HepG2 (cell line): ENCODE results near the gene A3GALT2. TPM values are rescaled to one million over a fixed set of nuclear protein-coding genes. Genes with fewer than 3 reads are reported as not detected.
A peak's percentile ranks its signal among the peaks of the same experiment; 100 is the strongest.

Experiments
- AHR ChIP-seq: IDR thresholded peaks from 2 replicates; pipeline ENCODE4 v1.6.1; 2018; ENCODE audit warnings: missing genetic modification reagents, missing compliant biosample characterization
- ETV6 ChIP-seq: sonication (generic); formaldehyde crosslinking; conservative IDR thresholded peaks from 2 replicates; pipeline ENCODE4 v1.4.0; 2020; ENCODE audit warnings: missing genetic modification reagents
- HDAC2 ChIP-seq: sonication (generic); formaldehyde crosslinking; IDR thresholded peaks from 2 replicates; pipeline ENCODE4 v1.4.0; 2020; ENCODE audit warnings: missing genetic modification reagents
- HES4 ChIP-seq: sonication (generic); formaldehyde crosslinking; IDR thresholded peaks from 2 replicates; pipeline ENCODE4 v1.9.0; 2021; ENCODE audit warnings: mild to moderate bottlenecking, missing genetic modification reagents, borderline replicate concordance
- KDM3A ChIP-seq: IDR thresholded peaks from 2 replicates; pipeline ENCODE4 v1.6.1; 2018; ENCODE audit warnings: low read depth, missing compliant biosample characterization
- KDM6A ChIP-seq: IDR thresholded peaks from 2 replicates; pipeline ENCODE4 v1.6.1; 2016; ENCODE audit warnings: low read depth
- MAFK ChIP-seq, 2 experiments: IDR thresholded peaks in 1 of 2; conservative IDR thresholded peaks in 1 of 2; 2 replicates each; pipeline ENCODE4 v1.6.1; 2011; ENCODE audit warnings: improper control_type of control experiment in 2 of 2, low read length in 2 of 2
- NAIF1 ChIP-seq: sonication (generic); formaldehyde crosslinking; IDR thresholded peaks from 2 replicates; pipeline ENCODE4 v1.5.0; 2020; ENCODE audit warnings: mild to moderate bottlenecking, missing genetic modification reagents, borderline replicate concordance
- NFYC ChIP-seq: IDR thresholded peaks from 2 replicates; pipeline ENCODE4 v1.6.1; 2016; ENCODE audit warnings: missing genetic modification reagents, missing compliant biosample characterization
- NR2F2 ChIP-seq: IDR thresholded peaks from 2 replicates; pipeline ENCODE4 v1.6.1; 2012; ENCODE audit warnings: low read depth, inconsistent platforms, borderline replicate concordance
- NR3C1 ChIP-seq: sonication (generic); formaldehyde crosslinking; IDR thresholded peaks from 2 replicates; pipeline ENCODE4 v1.4.0; 2020; ENCODE audit warnings: missing genetic modification reagents
- PCBP2 ChIP-seq: fragments of 200-400 bp; formaldehyde crosslinking; optimal IDR thresholded peaks from 2 replicates; pipeline ENCODE3; 2018; ENCODE audit warnings: low read length, low read depth; ENCODE audit not compliant: poor library complexity, severe bottlenecking
- PHF8 ChIP-seq: sonication (generic); formaldehyde crosslinking; IDR thresholded peaks from 2 replicates; pipeline ENCODE4 v1.5.0; 2020; ENCODE audit warnings: missing genetic modification reagents
- SOX5 ChIP-seq: IDR thresholded peaks from 2 replicates; pipeline ENCODE4 v1.6.1; 2016; ENCODE audit warnings: borderline replicate concordance
- YEATS4 ChIP-seq: sonication (generic); formaldehyde crosslinking; IDR thresholded peaks from 2 replicates; pipeline ENCODE4 v1.4.0; 2020; ENCODE audit warnings: missing genetic modification reagents, borderline replicate concordance
- ZFP37 ChIP-seq: sonication (generic); formaldehyde crosslinking; IDR thresholded peaks from 2 replicates; pipeline ENCODE4 v1.4.0; 2020; ENCODE audit warnings: missing genetic modification reagents, borderline replicate concordance
- ZKSCAN8 ChIP-seq: IDR thresholded peaks from 2 replicates; pipeline ENCODE4 v1.6.1; 2016; ENCODE audit warnings: borderline replicate concordance, missing genetic modification reagents, missing compliant biosample characterization
- ZNF12 ChIP-seq: sonication (generic); formaldehyde crosslinking; IDR thresholded peaks from 2 replicates; pipeline ENCODE4 v1.5.0; 2020; ENCODE audit warnings: missing genetic modification reagents
- ZNF547 ChIP-seq: sonication (generic); formaldehyde crosslinking; IDR thresholded peaks from 2 replicates; pipeline ENCODE4 v1.5.1; 2020; ENCODE audit warnings: mild to moderate bottlenecking, missing genetic modification reagents
- ZSCAN9 ChIP-seq: IDR thresholded peaks from 2 replicates; pipeline ENCODE4 v1.6.1; 2016; ENCODE audit warnings: borderline replicate concordance
- polyA plus RNA-seq, 8 experiments: library from polyadenylated mRNA; depleted of rRNA in 3 of 8; stranded (reverse) in 7 of 8; unstranded in 1 of 8; fragments of >200 nt; fragmentation: Illumina TruSeq in 4 of 8; extraction: Trizol in 4 of 8; gene quantifications; 2 replicates each; pipeline versions ENCODE4 v1.2.1 to v1.2.3, GENCODE V29; 2011 to 2016; ENCODE audit warnings: low read depth in 4 of 8, missing spikeins in 1 of 8, mixed read lengths in 1 of 8; ENCODE audit not compliant: insufficient read depth in 1 of 8
- total RNA-seq, 5 experiments: library from RNA; depleted of rRNA; stranded (reverse); fragments of >200 nt; fragmentation: Illumina TruSeq; extraction: Trizol; gene quantifications; 2 replicates each; pipeline ENCODE4 v1.2.3, GENCODE V29; 2016; ENCODE audit warnings: low read depth in 1 of 5
- TF ChIP-seq, protein P1 (sequence below): fragments of 450-650 bp; IDR thresholded peaks from 2 replicates; pipeline ENCODE4 v1.6.1; 2017; ENCODE audit warnings: mild to moderate bottlenecking
- TF ChIP-seq, protein P2 (sequence below): sonication (generic); formaldehyde crosslinking; IDR thresholded peaks from 2 replicates; pipeline ENCODE4 v1.8.1; 2022; ENCODE audit warnings: mild to moderate bottlenecking, missing genetic modification reagents
- TF ChIP-seq, protein P3 (sequence below): IDR thresholded peaks from 2 replicates; pipeline ENCODE4 v1.6.1; 2016; ENCODE audit warnings: mild to moderate bottlenecking
- TF ChIP-seq, protein P4 (sequence below): sonication (generic); formaldehyde crosslinking; IDR thresholded peaks from 2 replicates; pipeline ENCODE4 v1.8.1; 2023; ENCODE audit warnings: missing genetic modification reagents, inconsistent platforms, borderline replicate concordance

A3GALT2 gene
- total and polyA plus RNA-seq, 2 of the 13 experiments (the other 11 are each of a cell fraction or from before 2014, with no cell fraction given): not detected

DNA sequence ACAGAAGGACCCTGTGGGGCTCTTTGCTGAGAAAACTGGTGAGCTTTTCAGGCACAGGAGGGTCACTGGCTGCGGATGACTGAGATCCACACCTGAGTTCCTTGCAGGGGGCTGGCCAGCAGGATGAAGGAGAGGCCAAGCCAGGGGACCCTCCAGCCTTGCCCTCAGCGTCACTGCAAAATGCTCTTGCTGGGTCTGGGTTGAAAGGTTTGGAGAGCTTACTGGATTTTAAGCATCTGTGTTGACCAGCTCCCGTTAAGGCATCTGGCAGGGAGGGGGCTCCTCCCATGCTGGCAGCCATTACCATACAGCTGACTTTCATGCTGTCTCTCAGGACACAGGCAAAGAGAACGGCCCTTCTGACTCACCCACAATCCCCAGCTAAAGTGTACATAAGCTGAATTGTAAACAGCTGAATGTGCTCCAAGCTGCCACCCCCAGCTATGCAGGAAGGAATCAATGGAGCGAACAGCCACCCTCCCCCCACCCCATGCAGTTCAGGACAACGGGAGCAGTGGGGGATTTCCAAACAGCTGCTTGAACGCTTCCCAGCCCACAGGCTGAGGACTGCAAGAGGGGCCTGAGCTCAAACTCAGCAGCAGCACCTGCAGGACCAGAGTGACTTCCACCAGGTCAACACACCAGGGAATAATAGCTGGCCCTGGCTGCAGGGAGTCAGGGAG lies 21.3 kb upstream of the A3GALT2 start (continued):
- no peak; the same call in 1 of the 2 replicates for TF ChIP-seq NR2F2
- TF ChIP-seq AHR: peak; percentile 64; the same call in 1 of the 2 replicates
- TF ChIP-seq YEATS4 (CRISPR knock-in tag): peak; percentile 69; the same call in 1 of the 2 replicates
- TF ChIP-seq, protein P1, sequence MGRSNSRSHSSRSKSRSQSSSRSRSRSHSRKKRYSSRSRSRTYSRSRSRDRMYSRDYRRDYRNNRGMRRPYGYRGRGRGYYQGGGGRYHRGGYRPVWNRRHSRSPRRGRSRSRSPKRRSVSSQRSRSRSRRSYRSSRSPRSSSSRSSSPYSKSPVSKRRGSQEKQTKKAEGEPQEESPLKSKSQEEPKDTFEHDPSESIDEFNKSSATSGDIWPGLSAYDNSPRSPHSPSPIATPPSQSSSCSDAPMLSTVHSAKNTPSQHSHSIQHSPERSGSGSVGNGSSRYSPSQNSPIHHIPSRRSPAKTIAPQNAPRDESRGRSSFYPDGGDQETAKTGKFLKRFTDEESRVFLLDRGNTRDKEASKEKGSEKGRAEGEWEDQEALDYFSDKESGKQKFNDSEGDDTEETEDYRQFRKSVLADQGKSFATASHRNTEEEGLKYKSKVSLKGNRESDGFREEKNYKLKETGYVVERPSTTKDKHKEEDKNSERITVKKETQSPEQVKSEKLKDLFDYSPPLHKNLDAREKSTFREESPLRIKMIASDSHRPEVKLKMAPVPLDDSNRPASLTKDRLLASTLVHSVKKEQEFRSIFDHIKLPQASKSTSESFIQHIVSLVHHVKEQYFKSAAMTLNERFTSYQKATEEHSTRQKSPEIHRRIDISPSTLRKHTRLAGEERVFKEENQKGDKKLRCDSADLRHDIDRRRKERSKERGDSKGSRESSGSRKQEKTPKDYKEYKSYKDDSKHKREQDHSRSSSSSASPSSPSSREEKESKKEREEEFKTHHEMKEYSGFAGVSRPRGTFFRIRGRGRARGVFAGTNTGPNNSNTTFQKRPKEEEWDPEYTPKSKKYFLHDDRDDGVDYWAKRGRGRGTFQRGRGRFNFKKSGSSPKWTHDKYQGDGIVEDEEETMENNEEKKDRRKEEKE: no peak
- TF ChIP-seq NFYC (CRISPR knock-in tag): peak; percentile 8; the same call in 1 of the 2 replicates
- TF ChIP-seq PHF8 (CRISPR knock-in tag): no peak; the same call in 1 of the 2 replicates
- no peak for TF ChIP-seq ZNF12
- TF ChIP-seq KDM3A (CRISPR knock-in tag): peak; percentile 87
- TF ChIP-seq ZSCAN9 (CRISPR knock-in tag): peak; percentile 70; the same call in 1 of the 2 replicates
- TF ChIP-seq SOX5 (CRISPR knock-in tag): peak; percentile 93
- TF ChIP-seq KDM6A: peak; percentile 89
- TF ChIP-seq, protein P2, sequence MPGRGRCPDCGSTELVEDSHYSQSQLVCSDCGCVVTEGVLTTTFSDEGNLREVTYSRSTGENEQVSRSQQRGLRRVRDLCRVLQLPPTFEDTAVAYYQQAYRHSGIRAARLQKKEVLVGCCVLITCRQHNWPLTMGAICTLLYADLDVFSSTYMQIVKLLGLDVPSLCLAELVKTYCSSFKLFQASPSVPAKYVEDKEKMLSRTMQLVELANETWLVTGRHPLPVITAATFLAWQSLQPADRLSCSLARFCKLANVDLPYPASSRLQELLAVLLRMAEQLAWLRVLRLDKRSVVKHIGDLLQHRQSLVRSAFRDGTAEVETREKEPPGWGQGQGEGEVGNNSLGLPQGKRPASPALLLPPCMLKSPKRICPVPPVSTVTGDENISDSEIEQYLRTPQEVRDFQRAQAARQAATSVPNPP (CRISPR knock-in tag): 0 out of 2 replicates have a peak, but pooled peaks have one; percentile 48
- TF ChIP-seq HES4 (CRISPR knock-in tag): no peak
- peak; percentile 88; the same call in 1 of the 2 replicates for TF ChIP-seq ZKSCAN8 (CRISPR knock-in tag)
- TF ChIP-seq, protein P3, sequence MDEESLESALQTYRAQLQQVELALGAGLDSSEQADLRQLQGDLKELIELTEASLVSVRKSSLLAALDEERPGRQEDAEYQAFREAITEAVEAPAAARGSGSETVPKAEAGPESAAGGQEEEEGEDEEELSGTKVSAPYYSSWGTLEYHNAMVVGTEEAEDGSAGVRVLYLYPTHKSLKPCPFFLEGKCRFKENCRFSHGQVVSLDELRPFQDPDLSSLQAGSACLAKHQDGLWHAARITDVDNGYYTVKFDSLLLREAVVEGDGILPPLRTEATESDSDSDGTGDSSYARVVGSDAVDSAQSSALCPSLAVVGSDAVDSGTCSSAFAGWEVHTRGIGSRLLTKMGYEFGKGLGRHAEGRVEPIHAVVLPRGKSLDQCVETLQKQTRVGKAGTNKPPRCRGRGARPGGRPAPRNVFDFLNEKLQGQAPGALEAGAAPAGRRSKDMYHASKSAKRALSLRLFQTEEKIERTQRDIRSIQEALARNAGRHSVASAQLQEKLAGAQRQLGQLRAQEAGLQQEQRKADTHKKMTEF (CRISPR knock-in tag): peak; percentile 93
- TF ChIP-seq ZFP37 (CRISPR knock-in tag): peak; percentile 89; the same call in 1 of the 2 replicates
- no peak for TF ChIP-seq NAIF1 (CRISPR knock-in tag)
- TF ChIP-seq HDAC2: peak; percentile 93
- TF ChIP-seq, protein P4, sequence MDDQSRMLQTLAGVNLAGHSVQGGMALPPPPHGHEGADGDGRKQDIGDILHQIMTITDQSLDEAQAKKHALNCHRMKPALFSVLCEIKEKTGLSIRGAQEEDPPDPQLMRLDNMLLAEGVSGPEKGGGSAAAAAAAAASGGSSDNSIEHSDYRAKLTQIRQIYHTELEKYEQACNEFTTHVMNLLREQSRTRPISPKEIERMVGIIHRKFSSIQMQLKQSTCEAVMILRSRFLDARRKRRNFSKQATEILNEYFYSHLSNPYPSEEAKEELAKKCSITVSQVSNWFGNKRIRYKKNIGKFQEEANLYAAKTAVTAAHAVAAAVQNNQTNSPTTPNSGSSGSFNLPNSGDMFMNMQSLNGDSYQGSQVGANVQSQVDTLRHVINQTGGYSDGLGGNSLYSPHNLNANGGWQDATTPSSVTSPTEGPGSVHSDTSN: no peak
- 0 out of 2 replicates have a peak, but pooled peaks have one; percentile 27 for TF ChIP-seq ETV6 (CRISPR knock-in tag)
- TF ChIP-seq ZNF547 (CRISPR knock-in tag): peak; percentile 78
- no peak for TF ChIP-seq NR3C1 (CRISPR knock-in tag)
- no peak; a peak in 1 of 4 replicates for TF ChIP-seq MAFK (conservative IDR thresholded peaks at IDR 0.05 in 1 of 2, IDR thresholded peaks at IDR 0.05 in 1 of 2; ENCODE audit: low read length in 2 of 2)
- no peak for TF ChIP-seq PCBP2
